Fibroblast of lung (primary cell): ENCODE measurements around the gene MDM1.

Experiments used
- CTCF ChIP-seq, 2 donors: IDR thresholded peaks in 1 of 2; conservative IDR thresholded peaks in 1 of 2; 1 replicate in 1 of 2; 2 replicates in 1 of 2; pipeline ENCODE4 v1.5.1; 2011 to 2012; ENCODE audit warnings: low read length in 2 of 2, control low read depth in 1 of 2, inconsistent platforms in 1 of 2, low read depth in 1 of 2, mild to moderate bottlenecking in 1 of 2
- EZH2 ChIP-seq: IDR thresholded peaks from 2 replicates; pipeline ENCODE4 v1.5.1; 2012; ENCODE audit warnings: low read length, control low read depth, mild to moderate bottlenecking; ENCODE audit errors: missing control alignments

- TF ChIP-seq CTCF (conservative IDR thresholded peaks at IDR 0.05 in 1 of 2, IDR thresholded peaks at IDR 0.05 in 1 of 2; ENCODE audit: low read depth in 1 of 2, low read length in 2 of 2), result no peak
- TF ChIP-seq EZH2, result no peak
Measured at GRCh38 chr12:68364328-68364727, 32.2 kb upstream of the MDM1 start.
